Measurements from ENCODE around the gene CCNE1.
A peak's percentile ranks its signal among the peaks of the same experiment; 100 is the strongest.
"Not testable (repeated sequence)": the region's sequence is repeated elsewhere in the genome, so short reads cannot be mapped to it uniquely, and the experiment has no call there.

CCNE1 gene

DNA sequence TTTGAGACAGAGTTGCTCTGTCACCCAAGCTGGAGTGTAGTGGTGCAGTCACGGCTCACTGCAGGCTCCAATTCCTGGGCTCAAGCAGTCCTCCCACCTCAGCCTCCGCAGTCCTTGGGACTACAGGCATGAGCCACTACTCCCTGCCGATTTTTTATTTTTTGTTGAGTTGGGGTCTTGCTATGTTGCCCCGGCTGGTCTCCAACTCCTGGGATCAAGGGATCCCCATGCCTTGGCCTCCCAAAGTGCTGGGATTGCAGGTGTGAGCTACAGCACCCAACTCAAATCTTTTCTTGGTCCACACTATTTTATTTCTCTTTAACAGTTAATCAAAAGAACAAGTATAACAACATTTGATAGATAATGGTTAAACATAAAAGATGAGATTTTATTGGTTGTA, 7.5 kb downstream of the CCNE1 start:
- no peak for DNase-seq

DNA sequence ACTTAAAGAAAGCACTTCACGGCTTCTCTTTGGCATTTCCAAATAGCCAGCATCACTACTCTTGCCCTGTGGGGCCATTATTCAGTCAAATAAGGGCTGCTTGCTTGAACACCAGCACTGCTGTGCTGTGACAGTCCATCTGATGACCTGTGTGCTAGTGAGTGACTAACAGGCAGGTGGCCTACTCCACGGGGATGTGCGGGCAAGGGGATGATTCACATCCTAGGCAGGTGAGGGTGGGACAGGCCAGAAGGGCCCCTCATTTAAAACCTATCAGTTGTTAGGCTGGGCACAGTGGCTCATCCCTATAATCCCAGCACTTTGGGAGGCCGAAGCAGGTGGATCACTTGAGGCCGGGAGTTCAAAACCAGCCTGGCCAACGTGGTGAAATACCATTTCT, 8.2 kb downstream of the CCNE1 start:
- no peak for DNase-seq

DNA sequence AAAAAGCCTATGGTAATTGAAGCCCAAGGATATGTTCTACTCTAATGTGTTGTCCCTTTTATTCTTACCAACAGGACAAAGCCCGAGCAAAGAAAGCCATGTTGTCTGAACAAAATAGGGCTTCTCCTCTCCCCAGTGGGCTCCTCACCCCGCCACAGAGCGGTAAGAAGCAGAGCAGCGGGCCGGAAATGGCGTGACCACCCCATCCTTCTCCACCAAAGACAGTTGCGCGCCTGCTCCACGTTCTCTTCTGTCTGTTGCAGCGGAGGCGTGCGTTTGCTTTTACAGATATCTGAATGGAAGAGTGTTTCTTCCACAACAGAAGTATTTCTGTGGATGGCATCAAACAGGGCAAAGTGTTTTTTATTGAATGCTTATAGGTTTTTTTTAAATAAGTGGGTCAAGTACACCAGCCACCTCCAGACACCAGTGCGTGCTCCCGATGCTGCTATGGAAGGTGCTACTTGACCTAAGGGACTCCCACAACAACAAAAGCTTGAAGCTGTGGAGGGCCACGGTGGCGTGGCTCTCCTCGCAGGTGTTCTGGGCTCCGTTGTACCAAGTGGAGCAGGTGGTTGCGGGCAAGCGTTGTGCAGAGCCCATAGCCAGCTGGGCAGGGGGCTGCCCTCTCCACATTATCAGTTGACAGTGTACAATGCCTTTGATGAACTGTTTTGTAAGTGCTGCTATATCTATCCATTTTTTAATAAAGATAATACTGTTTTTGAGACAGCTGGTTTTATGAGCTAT, 12.0 kb downstream of the CCNE1 start:
- no peak for DNase-seq

DNA sequence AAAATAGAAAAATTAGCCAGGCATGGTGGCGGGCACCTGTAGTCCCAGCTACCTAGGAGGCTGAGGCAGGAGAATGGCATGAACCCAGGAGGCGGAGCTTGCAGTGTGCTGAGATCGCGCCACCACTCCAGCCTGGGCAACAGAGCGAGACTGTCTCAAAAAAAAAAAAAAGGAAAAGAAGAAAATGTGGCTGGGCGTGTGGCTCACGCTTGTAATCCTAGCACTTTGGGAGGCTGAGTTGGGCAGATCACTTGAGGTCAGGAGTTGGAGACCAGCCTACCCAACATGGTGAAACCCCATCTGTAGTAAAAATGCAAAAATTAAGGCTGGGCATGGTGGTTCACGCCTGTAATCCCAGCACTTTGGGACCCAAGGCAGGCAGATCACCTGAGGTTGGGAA, 13.5 kb downstream of the CCNE1 start:
- DNase-seq: not testable (repeated sequence)

DNA sequence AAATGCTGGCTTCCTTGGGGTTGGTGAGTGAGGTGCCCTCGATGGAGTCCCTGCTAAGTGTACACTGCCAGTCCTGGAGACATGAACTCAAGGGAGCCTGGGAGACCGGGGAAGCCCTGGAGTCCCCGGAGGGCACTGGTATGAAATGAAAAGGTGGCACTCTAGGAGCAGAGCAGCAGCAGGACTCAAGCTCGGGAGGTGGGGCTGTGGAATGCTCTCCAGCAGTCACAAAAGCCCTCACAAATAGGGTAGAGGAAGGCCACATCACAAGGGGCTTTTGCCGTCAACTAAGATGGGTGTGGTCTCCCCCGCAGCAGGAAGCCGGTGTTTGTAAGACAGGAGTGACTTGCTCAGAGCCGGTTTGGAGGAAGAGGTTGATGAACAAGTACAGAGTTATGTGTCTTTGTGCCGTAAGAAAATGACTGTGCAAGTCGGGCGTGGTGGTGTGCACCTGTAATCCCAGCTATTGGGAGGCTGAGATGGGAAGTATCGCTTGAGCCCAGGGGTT, 19.3 kb downstream of the CCNE1 start:
- DNase-seq: peak; percentile 50

DNA sequence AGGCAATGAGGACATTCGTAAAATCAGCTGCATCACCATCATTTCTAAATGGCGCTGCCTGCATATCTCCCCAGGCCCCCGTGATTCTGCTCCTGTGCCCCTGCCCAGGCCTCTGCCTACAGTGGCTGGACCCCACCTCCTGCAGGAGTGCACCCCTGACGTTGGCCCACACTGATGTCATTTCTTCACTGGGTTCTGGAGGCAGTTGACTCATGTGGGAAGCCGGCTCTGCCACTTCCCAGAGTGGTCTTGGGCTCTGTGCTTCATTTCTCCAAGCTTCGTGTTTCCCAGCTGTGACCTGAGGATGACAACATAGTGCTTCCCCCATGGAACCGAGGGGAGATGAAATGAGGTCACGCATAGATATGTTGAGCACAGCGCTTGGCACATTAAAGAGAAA, 19.9 kb downstream of the CCNE1 start:
- DNase-seq: no peak

DNA sequence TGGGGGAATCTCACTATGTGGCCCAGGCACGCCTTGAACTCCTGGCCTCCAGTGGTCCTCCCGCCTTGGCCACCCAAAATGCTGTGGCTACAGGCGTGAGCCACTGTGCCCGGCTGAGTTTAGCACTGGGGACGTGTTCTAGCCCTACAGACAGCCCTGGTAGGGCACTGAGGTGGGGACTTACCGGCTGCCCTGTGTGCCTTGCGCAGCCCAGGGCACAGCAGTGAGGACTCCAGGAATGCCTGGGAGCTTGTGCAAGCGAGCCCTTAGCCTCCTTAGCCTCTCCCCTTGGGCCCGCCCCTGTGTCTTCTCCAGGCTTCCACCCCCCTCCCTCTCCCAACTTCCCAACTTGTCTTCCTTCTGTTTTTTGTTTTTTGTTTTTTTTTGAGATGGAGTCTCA, 21.0 kb downstream of the CCNE1 start:
- DNase-seq: no peak

DNA sequence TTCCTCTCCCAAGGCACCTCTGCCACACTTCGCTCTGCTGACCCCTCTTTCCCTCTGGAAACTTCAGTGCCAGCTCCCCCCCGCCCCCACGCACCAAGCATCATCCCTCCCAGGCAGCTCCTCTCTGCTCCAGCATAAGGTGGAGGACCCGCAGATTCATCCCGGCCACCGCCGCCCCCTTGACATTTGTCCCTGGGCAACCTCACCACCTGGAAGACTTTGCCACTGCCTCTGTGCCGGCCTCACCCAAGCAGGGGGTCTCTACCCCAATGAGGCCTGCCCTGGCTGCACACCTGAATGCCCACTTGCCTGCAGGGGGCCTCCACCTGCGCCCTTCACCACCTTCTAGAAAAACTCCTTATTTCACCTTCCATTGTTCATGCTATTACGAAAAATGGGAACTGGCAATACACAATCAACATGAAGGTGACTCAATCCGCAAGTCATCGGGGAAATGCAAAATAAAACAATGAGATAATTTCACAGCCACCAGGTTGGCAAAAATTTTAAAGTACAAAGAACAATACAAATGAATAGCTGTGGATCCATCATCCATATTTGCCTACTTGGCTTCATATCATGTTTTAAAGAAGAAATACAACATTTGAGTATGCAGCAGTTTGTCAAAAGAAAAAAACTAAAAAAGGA, 21.9 kb downstream of the CCNE1 start:
- no peak for DNase-seq

DNA sequence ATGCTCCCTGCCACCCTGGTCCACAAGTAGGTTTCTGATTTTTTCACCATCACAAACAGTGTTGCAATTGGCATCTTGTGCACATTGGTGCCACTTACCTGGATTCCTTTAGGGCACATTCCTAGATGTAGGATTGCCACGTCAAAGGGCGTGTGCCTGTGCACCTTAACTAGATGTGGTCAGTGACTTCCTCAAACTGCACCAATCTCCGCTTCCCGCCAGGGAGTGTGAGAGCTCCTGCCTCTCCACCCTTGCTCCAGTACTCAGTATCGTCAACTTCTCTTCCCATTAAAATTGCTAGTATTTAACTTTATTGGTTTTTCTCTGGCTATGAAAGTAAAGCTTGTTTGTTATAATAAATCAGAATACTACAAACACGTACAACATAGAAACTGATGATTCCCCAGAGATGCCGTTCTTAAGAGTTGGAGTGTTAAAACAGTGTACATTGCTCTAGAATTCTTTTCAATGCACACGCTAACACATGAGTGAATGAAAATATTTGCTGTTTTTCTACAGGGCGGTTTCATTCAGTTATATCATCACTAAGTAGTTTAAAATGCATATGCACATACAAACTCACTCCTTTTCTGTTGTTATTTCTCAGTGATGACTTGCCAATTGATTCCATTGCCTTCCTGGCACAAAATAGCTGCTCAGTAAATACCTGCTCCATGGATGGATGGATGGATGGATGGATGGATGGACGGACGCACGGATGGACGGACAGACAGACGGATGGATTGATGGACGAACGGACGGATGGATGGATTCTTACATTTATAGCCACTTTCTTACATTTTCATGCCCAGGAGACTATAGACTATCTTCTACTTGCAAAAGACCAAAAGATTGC, 23.4 kb downstream of the CCNE1 start:
- DNase-seq: no peak

DNA sequence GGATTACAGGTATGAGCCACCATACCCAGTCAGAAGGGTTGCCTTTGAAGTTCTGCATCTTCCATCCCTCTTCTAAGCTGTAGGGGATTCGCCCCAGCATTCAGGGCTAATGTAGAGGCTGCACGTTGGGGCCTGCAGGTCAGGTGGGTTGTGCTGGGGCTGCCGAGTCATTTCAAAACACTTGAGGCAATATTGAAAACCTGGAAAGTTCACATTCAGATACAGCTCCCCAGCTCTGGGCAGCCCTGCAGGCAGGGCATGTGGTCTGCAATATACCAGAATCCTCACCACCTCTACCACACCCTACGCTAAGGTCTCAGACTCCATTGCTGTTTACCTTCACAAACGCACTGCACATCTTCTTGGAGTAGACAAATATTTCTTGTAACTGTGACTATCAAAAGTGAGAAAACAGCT, 24.6 kb downstream of the CCNE1 start:
- DNase-seq: no peak

DNA sequence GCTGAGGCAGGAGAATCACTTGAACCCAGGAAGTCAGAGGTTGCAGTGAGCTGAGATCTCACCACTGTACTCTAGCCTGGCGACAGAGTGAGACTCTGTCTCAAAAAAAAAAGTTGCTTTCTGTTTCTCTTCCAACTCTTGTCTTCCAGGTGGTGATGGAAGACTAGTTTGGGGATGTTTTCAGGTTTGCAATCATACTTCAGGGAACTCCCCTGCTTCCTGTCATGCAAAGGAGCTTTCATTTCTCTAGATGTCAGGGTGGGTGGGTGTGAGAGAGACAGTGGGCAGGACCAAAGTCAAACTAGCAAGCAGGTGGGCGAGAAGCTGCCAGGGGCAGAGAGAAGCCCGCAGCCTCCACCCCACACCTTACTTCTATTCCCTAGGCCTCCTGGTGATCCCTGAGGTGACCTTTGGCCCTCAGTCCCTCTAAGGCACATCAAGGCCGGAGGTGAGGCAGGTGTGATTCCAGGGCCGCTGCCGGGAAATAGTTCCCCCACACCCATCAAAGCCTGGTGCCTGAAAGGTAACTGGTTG, 25.7 kb downstream of the CCNE1 start:
- DNase-seq: no peak

DNA sequence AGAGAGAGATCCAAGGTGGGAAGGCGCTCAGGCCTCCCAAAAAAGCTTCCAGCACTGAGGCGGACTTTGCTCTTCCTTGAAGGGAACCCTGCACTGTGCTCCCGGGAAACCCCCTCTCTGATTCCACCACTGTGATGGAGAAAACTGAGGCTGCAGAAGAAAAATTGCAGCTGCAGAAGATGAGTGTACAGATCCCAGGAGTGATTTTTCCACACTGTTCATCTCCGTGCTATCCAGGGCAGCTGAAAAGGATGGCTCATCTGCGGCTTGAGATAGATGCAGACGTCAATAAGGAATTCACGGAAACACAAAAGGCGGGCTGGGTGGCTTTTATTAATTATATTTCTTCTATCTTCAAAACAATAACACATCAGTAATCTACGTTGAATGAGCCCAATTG, 26.2 kb downstream of the CCNE1 start:
- no peak for DNase-seq

DNA sequence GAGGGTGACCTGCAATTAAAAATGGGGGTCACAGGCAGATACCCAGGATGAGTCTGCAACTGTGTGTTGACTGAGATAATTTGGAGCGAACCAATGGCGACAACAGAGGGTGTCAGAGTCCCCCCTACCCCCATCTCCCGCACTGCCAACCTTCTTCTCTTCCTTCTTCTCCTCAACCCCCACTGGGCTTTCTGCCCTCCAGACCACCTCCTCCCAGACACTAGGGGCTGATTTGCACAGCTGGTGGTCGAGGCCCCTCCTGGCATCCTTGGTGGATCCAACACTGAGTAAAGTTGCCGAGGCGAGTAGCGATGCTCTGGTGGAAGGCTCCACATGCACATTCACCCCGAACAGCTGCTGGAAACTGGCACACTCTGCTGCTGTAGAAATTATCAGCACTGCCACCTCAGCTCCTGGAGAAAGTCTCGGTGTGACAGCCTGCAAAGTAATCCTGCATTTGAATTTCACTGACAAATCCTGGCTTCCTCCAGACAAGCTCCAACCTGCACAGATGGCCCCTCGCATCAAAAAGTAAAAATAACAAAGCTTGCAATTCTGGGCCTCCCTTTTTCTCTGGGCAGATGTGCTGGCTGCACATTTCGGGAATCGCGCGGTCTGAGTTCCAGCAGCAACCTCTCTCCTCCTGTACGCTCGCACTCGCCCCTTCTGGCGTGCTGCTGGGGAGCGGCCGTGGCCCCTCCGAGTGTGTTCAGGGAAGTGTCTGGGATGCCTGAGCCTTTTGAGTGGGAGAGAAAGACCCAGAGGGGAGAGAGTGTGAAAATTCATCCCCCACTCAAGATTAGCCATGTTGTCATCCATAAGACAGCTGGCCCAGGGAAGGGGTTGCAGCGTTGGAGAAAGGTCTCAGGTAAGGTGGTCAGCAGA, 28.5 kb downstream of the CCNE1 start:
- no peak for DNase-seq

DNA sequence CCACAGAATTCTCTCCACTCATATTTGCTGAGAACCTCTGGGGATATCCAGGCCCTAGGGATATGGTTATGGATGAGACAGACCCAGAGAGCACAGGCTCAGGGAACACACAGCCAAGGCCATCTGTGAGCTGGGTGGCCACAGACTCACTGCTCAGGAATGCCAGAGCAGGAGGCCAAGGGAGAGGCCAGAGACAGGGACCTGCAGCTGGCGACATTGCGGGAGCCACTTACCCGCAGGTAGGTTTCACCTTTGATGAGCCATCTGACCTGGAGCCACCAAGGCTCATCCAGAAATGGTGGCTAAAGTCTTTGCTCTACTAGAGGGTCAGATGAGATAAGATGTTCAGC, 29.4 kb downstream of the CCNE1 start:
- DNase-seq: no peak

DNA sequence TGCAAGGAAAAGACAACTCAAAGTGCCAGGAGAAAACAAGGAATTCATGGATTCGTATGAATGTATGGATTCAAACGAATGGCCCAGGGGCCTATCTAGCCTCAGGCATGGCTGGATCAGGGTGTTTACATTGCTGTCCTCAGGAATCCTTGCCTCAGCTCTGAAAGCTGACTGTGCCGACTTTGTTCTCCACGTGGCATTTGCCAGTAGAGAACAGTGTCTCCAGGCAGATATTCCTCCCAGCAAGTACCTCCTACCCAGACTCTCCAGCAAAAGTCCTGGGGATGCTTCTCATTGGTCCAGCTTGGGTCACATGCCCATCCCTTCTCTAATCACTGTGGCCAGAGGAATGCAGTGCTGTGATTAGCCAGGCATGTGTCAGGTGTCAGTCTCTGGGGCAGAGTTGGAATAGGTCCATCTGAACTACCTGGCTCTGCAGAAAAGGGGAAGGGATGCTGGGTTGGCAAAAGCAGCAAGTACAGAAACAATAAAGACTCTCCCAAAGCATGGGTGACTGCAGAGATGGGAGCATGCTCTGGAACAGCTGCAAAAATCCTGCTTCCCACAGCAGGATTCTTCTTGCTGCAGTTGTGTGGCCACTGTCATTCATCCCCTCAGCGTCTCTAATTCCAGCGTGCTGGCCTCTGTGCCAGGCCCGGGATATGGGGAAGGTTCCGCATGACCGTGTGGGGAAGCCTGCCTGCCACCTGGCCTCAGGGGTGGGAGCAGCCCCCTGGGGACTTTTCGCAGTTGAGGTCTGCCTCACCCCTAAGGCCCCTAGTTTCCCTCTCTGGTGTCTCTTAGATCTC, 30.0 kb downstream of the CCNE1 start:
- no peak for DNase-seq

DNA sequence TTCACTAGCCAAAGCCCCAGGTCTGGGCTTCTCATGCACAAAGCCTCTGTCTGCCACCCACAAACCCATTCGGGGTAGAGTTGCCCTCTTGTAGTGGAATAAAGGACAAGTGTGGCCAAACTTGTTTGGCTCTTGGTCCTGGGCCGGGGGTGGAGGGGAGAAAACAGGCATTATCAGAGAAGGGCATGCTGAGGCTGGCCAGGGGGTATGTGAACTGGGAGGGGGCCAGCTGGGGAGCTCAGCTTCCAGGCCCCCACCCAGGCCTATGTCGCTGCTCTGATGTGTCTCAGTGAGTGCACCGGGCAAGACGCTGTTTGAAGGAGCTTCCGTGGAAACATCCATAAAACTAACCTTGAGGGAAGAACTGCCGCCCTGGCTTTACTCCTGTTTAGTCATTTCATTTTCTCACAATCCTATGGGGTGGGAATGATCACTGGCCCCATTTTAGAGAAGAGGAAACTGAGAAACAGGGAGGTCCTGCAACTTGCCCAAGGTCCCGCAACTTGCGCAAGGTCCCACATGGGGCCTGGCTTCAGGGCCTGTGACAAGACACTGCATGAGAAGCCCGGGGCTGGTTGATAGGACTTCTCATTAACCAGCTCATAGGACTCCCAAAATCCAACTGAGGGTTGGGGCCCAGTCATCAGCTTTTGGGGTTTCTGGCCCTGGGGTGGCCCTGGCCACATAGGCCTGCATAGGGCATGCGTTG, 30.8 kb downstream of the CCNE1 start:
- DNase-seq: no peak

DNA sequence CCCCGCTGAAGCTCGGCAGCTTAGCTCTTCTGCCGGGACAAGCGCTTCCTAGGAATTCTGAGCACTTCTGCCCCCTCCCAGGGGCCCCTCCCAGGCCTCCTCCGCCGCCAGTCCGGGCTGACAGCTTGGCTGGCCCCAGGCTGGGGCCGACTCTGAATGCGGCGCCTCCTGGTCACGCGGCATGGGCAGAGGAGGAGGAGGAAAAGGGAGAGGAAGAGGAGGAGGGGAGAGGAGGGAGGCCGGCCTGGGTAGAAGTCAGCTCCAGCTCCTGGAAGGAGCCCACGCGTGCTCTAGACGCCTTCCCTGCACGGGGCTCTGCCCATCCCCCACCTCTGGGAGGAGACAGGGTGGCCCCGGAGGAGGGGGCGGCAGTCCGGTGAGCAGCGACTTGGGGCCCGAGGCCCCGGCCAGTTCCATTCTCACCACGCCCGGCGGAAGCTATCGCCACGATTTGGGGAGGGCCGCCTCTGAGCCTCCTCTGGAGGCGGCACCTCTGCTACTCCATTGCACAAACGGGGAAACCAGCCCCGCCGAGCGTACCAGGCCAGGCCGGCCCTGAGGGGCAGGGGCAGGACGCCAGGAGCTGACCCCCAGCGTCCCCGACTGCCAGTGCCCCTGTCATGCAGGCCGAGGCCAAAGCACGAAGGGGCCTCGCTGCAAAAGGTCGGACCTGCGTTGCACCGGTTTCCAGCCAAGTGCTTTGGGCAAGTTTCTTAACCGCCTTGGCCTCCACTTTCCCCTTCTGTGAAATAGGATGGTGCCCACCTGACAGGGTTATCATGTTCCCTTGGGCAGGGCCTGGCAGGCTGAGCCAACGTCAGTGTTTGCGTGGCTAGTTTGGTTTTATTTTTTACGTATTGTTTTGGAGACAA, 31.6 kb downstream of the CCNE1 start:
- peak; percentile 36 for DNase-seq

DNA sequence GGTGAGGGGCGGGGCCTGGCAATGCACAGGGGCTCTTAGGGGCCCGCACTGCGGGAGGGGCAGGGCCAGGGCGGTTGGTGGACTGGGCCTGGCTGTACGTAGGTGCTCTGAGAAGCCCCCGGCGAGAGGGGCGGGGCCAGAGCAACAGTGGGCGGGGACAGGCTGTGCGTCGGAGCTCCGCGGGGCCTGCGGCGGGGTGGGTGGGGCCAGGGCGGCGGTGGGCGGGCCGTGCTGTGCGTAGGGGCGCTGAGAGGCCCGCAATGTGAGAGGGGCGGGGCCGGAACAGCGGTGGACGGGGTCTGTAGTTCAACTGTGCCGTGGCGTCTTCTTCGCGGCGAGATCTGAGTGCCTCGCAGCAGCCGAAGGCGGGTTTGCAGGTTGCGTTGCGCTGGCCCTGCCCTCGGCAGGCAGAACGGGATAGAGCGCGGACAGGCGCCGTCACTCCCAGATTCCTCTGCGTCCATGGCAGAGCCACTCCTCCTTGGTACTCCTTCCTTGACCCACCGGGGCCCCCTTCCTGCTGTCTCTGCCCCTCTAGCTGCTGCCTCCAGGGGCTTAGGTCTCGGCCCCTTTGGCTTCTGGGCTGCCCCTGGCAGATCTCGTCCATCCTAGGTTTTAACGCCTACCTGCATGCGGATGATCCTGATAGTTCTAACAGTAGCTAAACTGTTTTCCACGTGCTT, 33.2 kb downstream of the CCNE1 start:
- DNase-seq: peak; percentile 95

DNA sequence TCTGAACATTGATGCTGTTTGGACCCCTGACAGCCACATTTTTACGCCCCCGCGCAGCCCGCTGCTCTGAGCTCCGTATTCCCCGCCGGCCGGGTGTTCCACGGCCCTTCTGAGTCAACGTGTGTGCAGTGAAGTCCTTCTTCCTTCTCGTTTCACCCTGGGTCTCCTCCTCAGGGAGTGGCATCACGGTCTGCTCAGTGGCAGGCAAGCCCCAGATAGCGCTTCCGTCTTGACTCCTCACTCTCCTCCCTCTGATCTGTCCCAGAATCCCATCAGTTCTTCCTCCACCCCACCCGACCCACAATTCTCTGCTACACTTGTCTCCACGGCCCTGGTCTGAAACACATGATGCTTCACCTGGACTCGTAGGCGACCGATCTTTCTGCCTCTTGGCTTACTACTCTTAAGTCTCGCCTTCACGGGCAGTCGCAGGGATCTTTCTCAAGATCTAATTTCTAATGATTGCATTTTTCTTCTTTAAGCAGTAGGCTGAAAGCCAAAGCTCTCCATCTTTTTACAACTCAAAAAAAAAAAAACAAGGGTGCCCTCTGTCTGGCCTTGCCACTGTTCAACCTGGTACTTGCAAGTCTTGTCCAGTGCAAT, 33.9 kb downstream of the CCNE1 start:
- no peak for DNase-seq
